ENCODE measurements around the gene NKX6-2.

- TF ChIP-seq CTCF (IDR thresholded peaks at IDR 0.05; ENCODE audit: poor library complexity) (no peak), EZH2phosphoT487 (IDR thresholded peaks at IDR 0.05; ENCODE audit: low read depth, severe bottlenecking, unreplicated experiment) (no peak), EZH2 (IDR thresholded peaks at IDR 0.05; ENCODE audit: borderline replicate concordance) (no peak)
Observed at GRCh38 chr10:132793871-132794849, 8.2 kb upstream of the NKX6-2 start.
